HUES64 (cell line): Measurements from ENCODE around the gene PDCD10.

Source experiments
- H3K27ac ChIP-seq: 2 replicates; pipeline ENCODE4 v1.7.0; 2013; ENCODE audit warnings: low read depth, low read length, inconsistent platforms
- H3K27me3 ChIP-seq: 2 replicates; pipeline ENCODE4 v1.6.1; 2013; ENCODE audit warnings: mild to moderate bottlenecking, low read length; ENCODE audit not compliant: insufficient read depth
- H3K36me3 ChIP-seq: 2 replicates; pipeline ENCODE4 v1.6.1; 2013; ENCODE audit warnings: mild to moderate bottlenecking, low read length; ENCODE audit not compliant: insufficient read depth
- H3K4me1 ChIP-seq: 2 replicates; pipeline ENCODE4 v1.6.1; 2013; ENCODE audit warnings: mild to moderate bottlenecking, low read length, moderate library complexity; ENCODE audit not compliant: insufficient read depth
- H3K4me3 ChIP-seq: 2 replicates; pipeline ENCODE4 v1.5.1; 2013; ENCODE audit warnings: mild to moderate bottlenecking, low read length, moderate library complexity
- H3K9ac ChIP-seq: 2 replicates; pipeline ENCODE4 v1.6.1; 2013; ENCODE audit warnings: mild to moderate bottlenecking, low read depth, low read length
- H3K9me3 ChIP-seq: 2 replicates; pipeline ENCODE4 v1.6.1; 2013; ENCODE audit warnings: low read depth, low read length; ENCODE audit not compliant: insufficient read depth
- WGBS: fragments of 150-250, 120-280 bp; methylation state at CpG from one replicate; pipeline ENCODE4 v1.1.7; 2013; ENCODE audit warnings: missing lambda C conversion rate; 5-methylcytosine and 5-hydroxymethylcytosine counted together

The PDCD10 gene

DNA sequence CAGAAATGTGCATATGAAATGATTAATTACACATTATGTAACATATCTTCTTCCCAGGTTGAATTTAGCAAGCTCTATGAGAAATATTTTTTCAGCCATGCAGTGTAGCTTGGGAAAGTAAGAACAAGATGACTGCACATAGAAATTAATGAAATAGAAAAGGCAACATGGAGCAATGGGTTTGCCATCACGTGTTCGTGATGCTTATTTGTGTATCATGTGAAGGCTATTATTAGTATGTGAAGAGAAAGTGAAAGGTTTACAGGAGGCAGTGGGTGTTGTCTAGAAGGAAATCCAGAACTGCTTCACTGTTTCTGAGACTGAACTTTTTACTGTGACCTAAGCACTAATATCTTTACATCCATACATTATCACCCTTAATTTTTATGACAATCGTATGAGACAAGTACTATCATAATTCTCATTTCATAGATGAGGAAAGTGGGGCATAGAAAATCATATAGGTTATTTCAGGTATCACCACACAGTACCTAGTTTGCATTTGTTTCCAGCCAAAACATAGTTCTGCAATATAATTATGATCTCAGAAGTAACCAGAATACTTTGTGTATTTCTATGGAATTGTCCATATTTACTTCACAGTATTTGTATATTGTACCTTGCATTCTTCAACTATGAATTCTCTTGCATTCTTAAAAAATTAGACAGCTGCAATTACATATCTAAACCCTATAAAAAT, 15.7 kb upstream of the PDCD10 start:
- Histone ChIP-seq H3K9me3 (no peaks in the 10 kb centered on the region), H3K9ac (no peak overlapping the region), H3K4me3 (no peak overlapping the region), H3K27ac (no peak overlapping the region), H3K4me1 (no peaks in the 10 kb centered on the region), H3K36me3 (no peaks in the 10 kb centered on the region), H3K27me3 (no peaks in the 10 kb centered on the region)
- 94% methylated on average over 2 of the region's 3 CpGs for WGBS

DNA sequence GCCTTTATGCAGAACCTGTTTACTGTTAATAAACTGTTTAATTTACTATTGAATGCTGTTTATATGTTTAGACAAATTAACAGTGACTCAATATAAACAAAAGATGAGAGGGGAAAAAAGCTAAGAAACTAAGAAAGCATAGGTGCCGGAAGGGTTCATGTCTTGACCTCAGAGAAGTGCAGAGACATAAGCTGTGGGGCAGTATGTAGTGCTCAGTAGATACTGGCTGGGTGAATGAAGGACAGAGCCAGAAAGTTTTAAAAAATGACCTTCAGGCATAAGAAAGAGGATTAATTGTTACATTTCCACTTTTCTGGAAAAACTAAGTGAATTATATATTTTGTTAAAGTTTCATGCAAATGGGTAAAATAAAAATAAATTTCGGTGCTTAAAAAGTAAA, 15.0 kb upstream of the PDCD10 start:
- no peaks in the 10 kb centered on the region for H3K27me3 ChIP-seq
- H3K36me3 ChIP-seq, result no peaks in the 10 kb centered on the region
- 97% methylated on average over 1 of the region's 2 CpGs for WGBS
- H3K9ac ChIP-seq, result no peak overlapping the region
- H3K4me1 ChIP-seq, result no peaks in the 10 kb centered on the region
- no peak overlapping the region for H3K27ac ChIP-seq
- no peaks in the 10 kb centered on the region for H3K9me3 ChIP-seq
- H3K4me3 ChIP-seq, result no peak overlapping the region

DNA sequence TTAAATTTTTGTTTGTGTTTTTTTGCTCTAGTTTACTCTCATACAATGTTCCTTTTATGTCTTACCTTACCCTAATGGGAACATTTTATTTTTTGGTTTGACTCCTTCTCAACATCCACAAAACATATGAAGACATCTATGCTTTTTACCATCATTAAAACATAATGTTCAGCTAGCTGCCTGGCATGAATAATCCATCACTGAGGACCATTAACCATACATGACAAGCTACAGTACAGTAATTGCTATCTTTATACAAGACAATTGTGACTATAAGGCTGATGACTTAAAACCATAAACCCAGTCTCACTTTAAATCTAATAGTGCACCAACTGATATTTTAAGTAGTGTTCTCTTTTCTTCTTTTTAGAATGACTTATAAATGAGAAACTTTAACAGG, 14.5 kb upstream of the PDCD10 start:
- no peak overlapping the region for H3K9ac ChIP-seq
- H3K4me1 ChIP-seq, result no peaks in the 10 kb centered on the region
- no peak overlapping the region for H3K27ac ChIP-seq
- no peaks in the 10 kb centered on the region for H3K9me3 ChIP-seq
- H3K4me3 ChIP-seq, result no peak overlapping the region
- no peaks in the 10 kb centered on the region for H3K36me3 ChIP-seq
- no peaks in the 10 kb centered on the region for H3K27me3 ChIP-seq

DNA sequence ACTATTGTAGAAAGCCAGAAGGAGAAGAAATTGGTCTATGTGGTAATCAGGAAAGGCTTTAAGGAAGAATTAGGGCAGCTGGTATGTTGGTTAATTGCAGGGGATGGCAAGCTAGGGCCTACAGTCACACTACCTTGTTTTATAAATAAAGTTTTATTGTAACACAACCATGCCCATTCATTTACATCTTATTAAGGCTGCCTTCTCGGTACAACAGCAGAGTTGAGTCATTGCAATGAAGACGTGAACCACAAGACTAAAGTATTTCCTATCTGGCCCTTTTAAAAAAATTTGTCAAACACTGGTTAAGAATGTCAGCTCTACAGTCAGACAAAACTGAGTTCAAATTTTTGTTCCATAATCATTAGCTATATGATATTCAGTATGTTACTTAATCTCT, 9.1 kb upstream of the PDCD10 start:
- WGBS, result 92% methylated on average over 2 of the region's 2 CpGs
- no peak overlapping the region for H3K27ac ChIP-seq

DNA sequence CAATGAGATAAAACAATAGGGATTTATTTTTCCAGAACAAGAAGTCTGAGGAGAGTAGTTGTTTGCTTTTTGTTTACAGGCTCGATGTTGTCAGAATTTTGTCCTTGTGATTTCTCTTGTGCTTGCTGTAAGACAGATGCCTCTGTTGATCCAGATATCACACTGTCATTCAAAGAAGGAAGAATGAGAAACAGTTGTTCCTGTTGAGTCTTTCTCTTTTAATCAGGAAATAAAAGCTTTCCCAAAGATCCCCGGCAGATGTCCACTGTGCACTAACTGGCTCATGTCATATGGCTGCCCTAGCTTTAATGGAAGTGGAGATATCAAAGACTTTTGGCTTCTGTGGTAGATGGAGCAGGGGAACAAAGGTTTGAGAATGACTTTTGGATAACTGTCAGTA, 7.6 kb upstream of the PDCD10 start:
- Histone ChIP-seq H3K27ac (no peak overlapping the region), H3K9ac (no peak overlapping the region), H3K9me3 (no peaks in the 10 kb centered on the region), H3K36me3 (no peaks in the 10 kb centered on the region), H3K4me3 (no peak overlapping the region), H3K27me3 (no peaks in the 10 kb centered on the region), H3K4me1 (no peaks in the 10 kb centered on the region)
- 93% methylated on average over 2 of the region's 2 CpGs for WGBS

More for the DNA sequence above, 9.1 kb upstream of the PDCD10 start:
- no peaks in the 10 kb centered on the region for H3K9me3 ChIP-seq
- no peak overlapping the region for H3K9ac ChIP-seq
- no peaks in the 10 kb centered on the region for H3K36me3 ChIP-seq
- H3K4me3 ChIP-seq, result no peak overlapping the region
- H3K4me1 ChIP-seq, result no peaks in the 10 kb centered on the region
- no peaks in the 10 kb centered on the region for H3K27me3 ChIP-seq

DNA sequence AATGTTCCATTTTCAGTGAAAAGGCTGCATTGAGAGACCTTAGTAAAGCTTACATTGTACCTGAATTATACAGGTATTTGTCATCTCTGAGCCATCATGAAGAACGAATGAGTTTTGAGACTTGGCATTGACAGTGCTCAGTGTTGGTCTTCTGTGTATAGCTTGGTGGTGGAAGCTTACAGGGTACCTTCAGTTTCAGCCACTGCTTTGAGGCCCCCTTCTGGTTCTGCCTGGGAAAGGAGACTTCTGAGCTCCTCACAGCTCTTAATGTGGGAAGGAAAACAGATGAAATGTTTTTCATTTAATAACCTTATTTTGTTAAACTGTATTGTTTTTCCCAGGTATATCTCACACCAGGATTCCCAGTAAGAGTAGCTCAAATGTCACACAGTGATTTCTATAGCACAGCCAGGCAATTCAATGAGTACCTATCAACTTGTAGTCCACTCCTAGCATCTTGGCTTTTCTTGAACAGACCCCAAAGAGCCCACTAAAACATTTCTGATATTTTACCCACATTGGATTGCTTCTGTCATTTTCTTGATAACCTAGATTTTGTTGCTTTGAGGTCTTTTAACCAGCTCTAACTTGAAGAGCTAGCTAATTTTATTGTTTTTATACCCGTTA, 6.4 kb upstream of the PDCD10 start:
- no peaks in the 10 kb centered on the region; the same call in 1 of the 2 replicates for H3K27me3 ChIP-seq
- no peak overlapping the region for H3K9ac ChIP-seq
- H3K4me1 ChIP-seq, result 0 out of 2 replicates have a peak, but pooled peaks cover 8% of the 10 kb centered on the region
- no peak overlapping the region for H3K27ac ChIP-seq
- WGBS, result 71% methylated on average over 2 of the region's 2 CpGs
- no peak overlapping the region for H3K4me3 ChIP-seq
- no peaks in the 10 kb centered on the region for H3K36me3 ChIP-seq
- no peaks in the 10 kb centered on the region for H3K9me3 ChIP-seq

DNA sequence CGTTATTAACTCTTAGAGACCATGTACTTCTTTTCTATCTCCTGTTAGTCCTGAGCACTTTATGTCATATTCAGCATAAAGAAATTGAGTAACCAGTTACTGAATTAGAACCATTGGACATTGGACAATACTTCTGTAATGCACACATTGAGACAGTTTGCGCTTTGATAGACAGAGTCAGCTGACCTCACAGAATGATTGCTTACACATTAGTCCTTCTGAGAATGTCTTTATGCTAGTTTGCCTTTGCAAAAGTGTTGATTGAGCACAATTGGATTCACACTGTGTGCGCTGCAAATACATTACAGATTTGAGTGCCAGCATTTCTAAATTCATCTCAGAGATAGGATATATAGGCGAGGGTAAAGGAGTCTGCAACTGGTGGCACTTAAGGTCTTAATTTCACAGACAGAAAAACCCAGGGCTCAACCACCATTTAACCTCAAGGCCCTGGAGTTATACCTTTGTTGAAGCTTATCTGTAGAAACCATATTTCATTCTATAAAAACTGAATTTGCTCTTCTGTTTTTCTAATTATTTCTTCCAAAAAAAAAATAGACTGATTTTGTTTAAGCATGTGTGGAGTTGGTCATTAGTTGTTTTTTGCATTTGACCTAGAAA, 4.6 kb upstream of the PDCD10 start:
- Histone ChIP-seq H3K4me3 (no peak overlapping the region), H3K4me1 (0 out of 2 replicates have a peak, but pooled peaks cover 9% of the 10 kb centered on the region), H3K27me3 (no peaks in the 10 kb centered on the region; the same call in 1 of the 2 replicates), H3K36me3 (no peaks in the 10 kb centered on the region), H3K27ac (no peak overlapping the region), H3K9me3 (no peaks in the 10 kb centered on the region), H3K9ac (no peak overlapping the region)
- 96% methylated on average over 4 of the region's 4 CpGs for WGBS

DNA sequence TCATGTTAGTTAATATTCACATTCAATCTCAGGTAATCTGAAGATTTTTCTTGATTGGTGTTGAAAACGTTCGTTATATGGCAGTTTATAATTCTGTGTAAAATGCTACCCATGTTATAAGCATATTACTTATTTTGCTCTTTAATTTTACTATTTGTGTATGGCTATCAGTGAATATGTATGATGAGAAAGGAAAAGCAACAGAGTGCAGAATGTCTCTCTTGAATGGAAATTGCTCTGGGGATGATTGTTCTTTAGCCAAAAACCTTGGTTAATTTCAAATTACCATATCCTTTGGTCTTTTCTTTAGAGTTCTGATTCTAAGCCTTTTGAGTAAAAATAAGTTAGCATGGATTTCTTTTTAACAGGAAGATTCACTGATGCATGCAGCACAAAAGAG, 3.3 kb upstream of the PDCD10 start:
- Histone ChIP-seq H3K9ac (no peak overlapping the region), H3K27ac (no peak overlapping the region), H3K4me3 (no peak overlapping the region), H3K27me3 (no peaks in the 10 kb centered on the region; the same call in 1 of the 2 replicates), H3K36me3 (no peaks in the 10 kb centered on the region), H3K9me3 (no peaks in the 10 kb centered on the region), H3K4me1 (peaks cover 14% of the 10 kb centered on the region; the same call in 1 of the 2 replicates)
- no CpG with 5 or more reads among the region's 2 CpGs for WGBS

DNA sequence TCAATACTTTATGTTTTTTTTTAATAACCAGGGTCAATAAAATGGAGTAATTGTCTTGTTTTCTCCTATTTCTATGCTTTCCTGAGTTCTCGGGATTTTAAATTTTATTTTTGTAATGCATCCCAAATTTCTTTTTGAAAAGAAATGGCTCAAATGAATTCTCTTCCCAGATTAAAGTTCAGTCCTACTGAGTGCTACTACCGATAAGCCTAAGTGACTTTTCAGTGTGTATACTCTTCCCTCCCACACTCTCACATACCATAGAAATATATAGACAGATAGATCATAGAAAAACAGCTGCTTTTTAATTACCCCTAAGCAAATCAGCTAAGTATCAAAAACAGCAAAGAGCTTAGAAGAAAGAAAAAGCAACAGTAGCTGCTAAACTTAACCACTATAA, 2.3 kb upstream of the PDCD10 start:
- Histone ChIP-seq H3K9ac (no peak overlapping the region), H3K27ac (no peak overlapping the region), H3K4me1 (peaks cover 22% of the 10 kb centered on the region; the same call in 1 of the 2 replicates), H3K27me3 (no peaks in the 10 kb centered on the region; the same call in 1 of the 2 replicates), H3K36me3 (0 out of 2 replicates have a peak, but pooled peaks cover 2% of the 10 kb centered on the region), H3K9me3 (no peaks in the 10 kb centered on the region), H3K4me3 (no peak overlapping the region)
- WGBS, result 100% methylated on average over 2 of the region's 2 CpGs

DNA sequence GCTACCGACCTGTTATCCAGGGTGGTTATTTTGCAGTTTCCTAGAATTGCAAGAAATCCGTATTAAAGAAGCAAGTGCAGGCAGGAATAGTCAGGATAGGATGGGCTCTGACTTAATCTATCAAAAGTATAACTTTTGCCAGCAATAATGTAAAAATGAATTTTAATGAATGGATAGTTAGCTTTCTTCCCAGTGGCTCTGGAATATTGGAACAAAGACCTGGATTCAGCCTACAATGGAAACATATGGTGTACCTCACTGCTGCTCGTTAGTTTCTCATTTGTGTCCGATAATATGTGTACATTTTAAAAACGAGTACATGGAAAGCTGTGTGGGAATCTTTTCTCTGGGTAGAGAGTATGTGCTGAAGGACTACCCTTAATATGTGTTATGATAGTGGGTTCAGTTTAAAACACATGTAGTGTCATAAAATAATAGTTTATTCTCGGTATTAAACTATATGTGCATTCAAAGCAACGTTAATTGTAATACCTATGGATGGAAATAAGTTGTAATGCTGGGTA, 1.6 kb upstream of the PDCD10 start:
- Histone ChIP-seq H3K4me1 (peaks cover 28% of the 10 kb centered on the region; the same call in 1 of the 2 replicates), H3K36me3 (0 out of 2 replicates have a peak, but pooled peaks cover 2% of the 10 kb centered on the region), H3K9me3 (no peaks in the 10 kb centered on the region), H3K27ac (no peak overlapping the region), H3K27me3 (no peaks in the 10 kb centered on the region; the same call in 1 of the 2 replicates), H3K4me3 (peak overlapping the region; percentile 85), H3K9ac (peak overlapping the region; percentile 67; the same call in 1 of the 2 replicates)
- WGBS, result 55% methylated on average over 7 of the region's 7 CpGs
